ENCODE measurements around the gene ZMIZ1. TPM values are rescaled to one million over a fixed set of nuclear protein-coding genes. Genes with fewer than 3 reads are reported as not detected.

The ZMIZ1 gene
- polyA plus RNA-seq, 3 donors, result 3.3 to 64.6 (median 8.9) TPM

- H3K9me3 Mint-ChIP-seq, result peaks cover 0 to 3% (median 0%) of the 10 kb centered on the region in 7 donors
- Histone ChIP-seq H3K36me3 (replicated peaks in 1 of 2; ENCODE audit: control insufficient read depth in 1 of 2, insufficient read depth in 2 of 2, low read length in 2 of 2) (peaks cover 21 to 52% of the 10 kb centered on the region in 2 donors), H3K27me3 (ENCODE audit: control insufficient read depth in 2 of 2, insufficient read depth in 2 of 2, low read length in 2 of 2) (no peaks in the 10 kb centered on the region), H2AFZ (ENCODE audit: insufficient read depth, low read depth, low read length, poor library complexity, severe bottlenecking) (no peak overlapping the region), H3K4me2 (replicated peaks; ENCODE audit: extremely low read depth, low read length, poor library complexity, severe bottlenecking) (no peak overlapping the region), H3K9ac (ENCODE audit: insufficient read depth, low read length, poor library complexity, severe bottlenecking) (no peak overlapping the region), H3K4me3 (replicated peaks in 1 of 3; ENCODE audit: low read depth in 2 of 3, low read length in 3 of 3) (no peak overlapping the region), H4K20me1 (ENCODE audit: insufficient read depth, low read length) (peaks cover 100% of the 10 kb centered on the region), H3K9me3 (replicated peaks in 1 of 2; ENCODE audit: control insufficient read depth in 1 of 2, insufficient read depth in 1 of 2, low read length in 2 of 2) (no peaks in the 10 kb centered on the region), H3K4me1 (ENCODE audit: control insufficient read depth in 1 of 2, insufficient read depth in 2 of 2, low read length in 2 of 2) (peaks cover 62 to 70% of the 10 kb centered on the region in 2 donors), H3K79me2 (ENCODE audit: insufficient read depth, low read length) (peaks cover 53% of the 10 kb centered on the region), H3K27ac (ENCODE audit: low read depth in 1 of 2, low read length in 2 of 2) (peak overlapping the region in 1 of 2 donors; percentile 60)
- peaks cover 76% of the 10 kb centered on the region for H3K4me1 Mint-ChIP-seq
- no peak for DNase-seq
- 27% methylated on average over 1 of the region's 4 CpGs for WGBS (ENCODE audit: insufficient coverage)
- peaks cover 0 to 2% (median 0%) of the 10 kb centered on the region in 3 donors for H3K27me3 Mint-ChIP-seq (ENCODE audit: low read depth in 3 of 3)
- TF ChIP-seq CTCF (IDR thresholded peaks at IDR 0.05), result no peak
- intact Hi-C loops (cut with micrococcal nuclease), result loop anchor here in 1 of 2 donors (10.0 kb wide), 1 partner anchor 66 kb away; no protein-coding TSS in a partner anchor
- peaks cover 47 to 57% of the 10 kb centered on the region in 2 donors for H3K36me3 Mint-ChIP-seq
- H3K27ac Mint-ChIP-seq, result no peak overlapping the region
- H3K4me3 Mint-ChIP-seq, result no peak overlapping the region
Observed at GRCh38 chr10:79128923-79129305, 60.1 kb downstream of the ZMIZ1 start.

GRCh38 chr10:79129361-79129997, 60.7 kb downstream of the ZMIZ1 start:
- Histone ChIP-seq H3K79me2 (ENCODE audit: insufficient read depth, low read length) (peaks cover 58% of the 10 kb centered on the region), H3K9me3 (replicated peaks in 1 of 2; ENCODE audit: control insufficient read depth in 1 of 2, insufficient read depth in 1 of 2, low read length in 2 of 2) (no peaks in the 10 kb centered on the region), H3K27ac (ENCODE audit: low read depth in 1 of 2, low read length in 2 of 2) (peak overlapping the region in 1 of 2 donors; percentile 60), H3K4me1 (ENCODE audit: control insufficient read depth in 1 of 2, insufficient read depth in 2 of 2, low read length in 2 of 2) (peaks cover 62 to 70% of the 10 kb centered on the region in 2 donors), H2AFZ (ENCODE audit: insufficient read depth, low read depth, low read length, poor library complexity, severe bottlenecking) (no peak overlapping the region), H3K4me3 (replicated peaks in 1 of 3; ENCODE audit: low read depth in 2 of 3, low read length in 3 of 3) (no peak overlapping the region), H3K4me2 (replicated peaks; ENCODE audit: extremely low read depth, low read length, poor library complexity, severe bottlenecking) (no peak overlapping the region), H3K36me3 (replicated peaks in 1 of 2; ENCODE audit: control insufficient read depth in 1 of 2, insufficient read depth in 2 of 2, low read length in 2 of 2) (peaks cover 15 to 46% of the 10 kb centered on the region in 2 donors), H4K20me1 (ENCODE audit: insufficient read depth, low read length) (peaks cover 100% of the 10 kb centered on the region), H3K27me3 (ENCODE audit: control insufficient read depth in 2 of 2, insufficient read depth in 2 of 2, low read length in 2 of 2) (no peaks in the 10 kb centered on the region), H3K9ac (ENCODE audit: insufficient read depth, low read length, poor library complexity, severe bottlenecking) (no peak overlapping the region)
- no peak for TF ChIP-seq CTCF (IDR thresholded peaks at IDR 0.05)
- peaks cover 45 to 56% of the 10 kb centered on the region in 2 donors for H3K36me3 Mint-ChIP-seq
- H3K4me1 Mint-ChIP-seq, result peaks cover 77% of the 10 kb centered on the region
- peak overlapping the region in 5 of 7 donors; percentile 23 to 84 (median 63) for H3K27ac Mint-ChIP-seq
- peak in 2 of 3 donors; percentile 30 to 33 for DNase-seq
- 52% methylated on average over 8 of the region's 8 CpGs for WGBS (ENCODE audit: insufficient coverage)
- H3K9me3 Mint-ChIP-seq, result peaks cover 0 to 3% (median 0%) of the 10 kb centered on the region in 7 donors
- no peak overlapping the region for H3K4me3 Mint-ChIP-seq
- H3K27me3 Mint-ChIP-seq (ENCODE audit: low read depth in 3 of 3), result peaks cover 0 to 2% (median 0%) of the 10 kb centered on the region in 3 donors
- intact Hi-C loops (cut with micrococcal nuclease), result loop anchor here in 1 of 2 donors (10.0 kb wide), 1 partner anchor 65 kb away; no protein-coding TSS in a partner anchor
